Tibial nerve (tissue), 4 donors: ENCODE data around the gene SYT17.

Source experiments
- EP300 ChIP-seq, 2 donors: sonication (generic); formaldehyde crosslinking; IDR thresholded peaks; one replicate each; pipeline ENCODE4 v1.6.1; 2017; ENCODE audit warnings: antibody characterized with exemption in 2 of 2, mild to moderate bottlenecking in 1 of 2
- TF ChIP-seq, protein P1 (sequence below), 5 experiments: fragments of 200-600 bp in 3 of 5; fragments of 450-650 bp in 2 of 5; sonication (generic) in 3 of 5; IDR thresholded peaks; one replicate each; pipeline ENCODE4 v1.5.1; 2016 to 2019; ENCODE audit warnings: antibody characterized with exemption in 5 of 5, mild to moderate bottlenecking in 3 of 5, moderate library complexity in 2 of 5

DNA sequence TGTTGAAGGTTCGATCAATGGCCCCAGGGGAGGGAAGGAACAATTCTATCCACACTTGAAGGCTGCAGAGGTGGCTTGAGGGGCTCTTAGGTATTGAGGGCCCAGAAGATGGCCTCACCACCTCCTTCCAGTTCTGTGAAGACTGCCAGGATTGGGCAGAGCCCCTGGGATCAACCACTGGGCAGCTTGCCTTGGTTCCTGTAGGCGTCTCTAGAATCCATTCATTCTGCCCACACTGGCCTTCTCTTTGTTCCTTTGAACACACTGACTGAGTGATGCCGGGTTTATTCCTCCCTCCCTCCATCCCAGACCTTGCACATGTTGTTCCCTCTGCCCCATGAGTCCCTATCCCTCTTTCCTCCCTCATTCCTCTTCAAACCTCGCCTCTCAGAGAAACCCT is 50.5 kb downstream of the SYT17 start:
- TF ChIP-seq, protein P1, sequence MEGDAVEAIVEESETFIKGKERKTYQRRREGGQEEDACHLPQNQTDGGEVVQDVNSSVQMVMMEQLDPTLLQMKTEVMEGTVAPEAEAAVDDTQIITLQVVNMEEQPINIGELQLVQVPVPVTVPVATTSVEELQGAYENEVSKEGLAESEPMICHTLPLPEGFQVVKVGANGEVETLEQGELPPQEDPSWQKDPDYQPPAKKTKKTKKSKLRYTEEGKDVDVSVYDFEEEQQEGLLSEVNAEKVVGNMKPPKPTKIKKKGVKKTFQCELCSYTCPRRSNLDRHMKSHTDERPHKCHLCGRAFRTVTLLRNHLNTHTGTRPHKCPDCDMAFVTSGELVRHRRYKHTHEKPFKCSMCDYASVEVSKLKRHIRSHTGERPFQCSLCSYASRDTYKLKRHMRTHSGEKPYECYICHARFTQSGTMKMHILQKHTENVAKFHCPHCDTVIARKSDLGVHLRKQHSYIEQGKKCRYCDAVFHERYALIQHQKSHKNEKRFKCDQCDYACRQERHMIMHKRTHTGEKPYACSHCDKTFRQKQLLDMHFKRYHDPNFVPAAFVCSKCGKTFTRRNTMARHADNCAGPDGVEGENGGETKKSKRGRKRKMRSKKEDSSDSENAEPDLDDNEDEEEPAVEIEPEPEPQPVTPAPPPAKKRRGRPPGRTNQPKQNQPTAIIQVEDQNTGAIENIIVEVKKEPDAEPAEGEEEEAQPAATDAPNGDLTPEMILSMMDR (IDR thresholded peaks at IDR 0.05): no peak
- TF ChIP-seq EP300 (IDR thresholded peaks at IDR 0.05): peak in 1 of 2 donors; percentile 40
